ENCODE data around the gene C3.
"Not testable (repeated sequence)": the region's sequence is repeated elsewhere in the genome, so short reads cannot be mapped to it uniquely, and the experiment has no call there.

The C3 gene

DNA sequence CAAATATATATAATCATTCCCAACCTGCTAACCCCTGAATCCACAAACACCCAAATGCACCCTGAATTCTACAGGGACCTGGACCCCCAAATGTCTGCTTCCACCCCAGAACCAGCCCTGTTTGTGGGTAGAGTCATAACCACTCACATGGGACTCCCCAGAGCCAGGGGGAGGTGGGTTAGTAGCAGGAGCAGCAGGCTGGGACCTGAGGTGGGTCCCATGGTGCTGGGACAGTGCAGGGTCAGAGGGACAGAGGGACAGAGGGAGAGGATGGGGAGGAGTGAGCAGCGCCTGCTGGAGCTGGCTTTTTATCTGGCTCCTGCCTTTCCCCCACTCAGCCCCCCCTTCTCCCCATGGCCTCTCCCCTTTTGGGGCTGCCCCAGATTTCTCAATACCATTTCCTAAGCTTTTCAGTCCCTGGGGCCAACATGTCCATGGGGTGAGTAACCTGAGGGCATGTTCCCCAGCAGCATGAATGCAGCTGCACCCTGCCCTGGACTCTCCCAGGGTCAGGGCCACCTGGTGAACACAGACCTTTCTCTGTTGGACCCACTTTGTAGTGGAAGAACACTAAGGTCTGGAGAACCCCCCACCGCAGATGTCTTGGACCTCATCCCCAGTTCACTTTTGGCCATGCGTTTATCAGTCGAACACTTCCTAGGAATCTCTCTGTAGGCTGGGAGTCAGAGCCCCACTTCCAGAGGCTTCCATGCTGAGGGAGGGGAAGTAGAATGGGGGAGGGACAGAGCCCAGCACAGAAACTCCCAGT, at the start of gene C3:
Gene C3, minus strand, starts transcription at position 282 of the 769 bp plus-strand sequence. Its CDS starts 61 bp downstream, at position 221.
- DNase-seq (ENCODE audit: low read depth in 2 of 2) = no peak

GRCh38 chr19:6769006-6769619, 48.7 kb upstream of the C3 start:
- DNase-seq (ENCODE audit: low read depth in 2 of 2) = no peak

DNA sequence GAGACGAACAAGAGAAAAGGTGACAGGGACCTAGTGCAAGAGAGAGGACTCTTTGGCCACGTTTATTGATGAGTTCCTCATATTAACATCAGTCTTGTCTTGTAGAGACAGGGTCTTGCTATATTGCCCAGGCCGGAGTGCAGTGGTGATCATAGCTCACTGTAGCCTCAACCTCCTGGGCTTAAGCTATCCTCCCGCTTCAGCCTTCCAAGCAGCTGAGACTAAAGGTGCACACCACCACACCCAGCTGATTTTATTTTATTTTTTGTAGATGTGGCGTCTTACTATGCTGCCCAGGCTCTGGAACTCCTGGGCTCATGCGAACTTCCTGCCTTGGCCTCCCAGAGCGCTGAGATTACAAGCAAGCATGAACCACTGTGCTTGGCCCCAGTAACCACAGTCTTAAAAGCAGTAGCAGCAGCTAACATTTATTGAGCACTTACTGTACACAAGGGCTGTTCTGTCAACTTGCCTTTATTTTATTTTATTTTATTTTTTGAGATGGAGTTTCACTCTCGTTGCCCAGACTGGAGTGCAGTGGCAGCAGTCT, 47.9 kb upstream of the C3 start:
- no peak for DNase-seq (ENCODE audit: low read depth in 2 of 2)

DNA sequence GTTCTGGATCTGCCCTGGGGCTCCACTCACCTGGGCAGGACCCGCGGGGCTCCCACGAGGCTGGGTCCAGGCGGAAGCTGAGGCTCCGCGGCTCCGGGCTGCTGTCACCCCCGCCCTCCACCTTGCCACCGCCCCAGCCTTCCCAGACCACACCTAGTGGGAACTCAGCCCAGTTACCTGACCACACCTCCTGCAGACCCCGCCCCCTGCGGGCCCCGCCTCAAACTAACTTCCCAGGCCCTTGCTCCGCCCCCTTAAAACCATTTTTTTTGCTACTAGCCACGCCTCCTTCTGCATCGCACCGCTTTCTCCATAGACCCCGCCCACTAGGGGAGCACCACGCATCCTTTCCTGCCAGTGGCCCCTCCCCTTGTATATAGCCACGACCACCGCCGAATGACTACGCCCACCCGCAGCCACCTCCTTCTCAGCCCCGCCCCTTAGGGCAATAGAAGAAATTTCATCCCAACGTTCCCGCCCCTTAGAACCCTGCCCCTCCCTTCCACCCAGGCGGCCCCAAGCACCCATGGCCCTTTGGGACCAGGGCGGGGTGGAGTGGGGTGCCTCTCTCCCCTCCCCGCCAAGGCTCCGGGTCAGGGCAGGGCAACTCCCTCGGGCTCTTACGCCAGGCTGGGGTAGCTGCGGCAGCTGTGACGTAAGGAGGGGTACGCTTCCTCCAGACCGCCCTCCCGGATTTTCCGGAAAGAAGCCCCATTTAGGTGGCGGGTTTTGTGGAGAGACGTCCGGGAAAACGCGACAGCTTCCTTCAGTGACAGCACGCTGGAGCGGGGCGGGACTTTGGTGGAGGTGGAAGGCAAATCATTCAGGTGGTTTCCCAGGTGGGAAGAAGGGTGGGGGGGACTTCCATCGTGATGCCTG, 47.1 kb upstream of the C3 start, which contains the start of gene SH2D3A:
Gene SH2D3A, minus strand, starts transcription at position 79 of the 879 bp plus-strand sequence. CDS start 3,687 bp downstream, outside the sequence.
- DNase-seq (ENCODE audit: low read depth in 2 of 2) = peak; percentile 88 to 94

DNA sequence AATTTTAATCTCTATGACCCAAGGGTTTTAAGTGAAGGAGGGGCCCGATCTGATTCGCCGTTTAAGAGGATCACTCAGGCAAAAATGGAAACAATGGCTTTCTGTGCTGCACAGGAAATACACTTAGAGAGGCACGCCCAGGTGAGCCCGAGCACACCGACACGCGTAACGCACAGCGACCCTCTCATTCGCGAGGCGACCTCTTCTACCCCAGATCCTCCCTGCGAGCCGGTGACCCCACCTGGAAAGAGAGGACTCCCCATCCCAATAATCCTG, 46.6 kb upstream of the C3 start:
- no peak for DNase-seq (ENCODE audit: low read depth in 2 of 2)

GRCh38 chr19:6766357-6767080, 46.1 kb upstream of the C3 start:
- no peak for DNase-seq (ENCODE audit: low read depth in 2 of 2)

GRCh38 chr19:6765738-6766356, 45.4 kb upstream of the C3 start:
- DNase-seq (ENCODE audit: low read depth in 2 of 2) = no peak

DNA sequence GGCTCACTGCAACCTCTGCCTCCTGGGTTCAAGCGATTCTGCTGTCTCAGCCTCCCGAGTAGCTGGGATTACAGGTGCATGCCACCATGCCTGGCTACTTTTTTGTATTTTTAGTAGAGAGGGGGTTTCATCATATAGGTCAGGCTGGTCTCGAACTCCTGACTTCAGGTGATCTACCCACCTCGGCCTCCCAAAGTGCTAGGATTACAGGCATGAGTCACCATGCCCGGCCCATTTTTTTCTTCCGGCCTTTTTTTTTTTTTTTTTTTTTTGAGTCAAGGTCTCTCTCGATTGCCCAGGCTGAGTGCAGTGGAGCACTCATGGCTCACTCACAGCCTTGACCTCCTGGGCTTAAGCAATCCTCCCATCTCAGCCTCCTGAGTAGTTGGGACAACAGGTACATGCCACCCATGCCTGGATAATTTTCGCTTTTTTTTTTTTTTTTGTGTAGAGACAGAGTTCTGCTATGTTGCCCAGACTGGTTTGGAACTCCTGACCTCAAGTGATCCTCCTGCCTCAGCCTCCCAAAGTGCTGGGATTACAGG, 41.9 kb upstream of the C3 start:
- DNase-seq (ENCODE audit: low read depth in 2 of 2) = not testable (repeated sequence)

DNA sequence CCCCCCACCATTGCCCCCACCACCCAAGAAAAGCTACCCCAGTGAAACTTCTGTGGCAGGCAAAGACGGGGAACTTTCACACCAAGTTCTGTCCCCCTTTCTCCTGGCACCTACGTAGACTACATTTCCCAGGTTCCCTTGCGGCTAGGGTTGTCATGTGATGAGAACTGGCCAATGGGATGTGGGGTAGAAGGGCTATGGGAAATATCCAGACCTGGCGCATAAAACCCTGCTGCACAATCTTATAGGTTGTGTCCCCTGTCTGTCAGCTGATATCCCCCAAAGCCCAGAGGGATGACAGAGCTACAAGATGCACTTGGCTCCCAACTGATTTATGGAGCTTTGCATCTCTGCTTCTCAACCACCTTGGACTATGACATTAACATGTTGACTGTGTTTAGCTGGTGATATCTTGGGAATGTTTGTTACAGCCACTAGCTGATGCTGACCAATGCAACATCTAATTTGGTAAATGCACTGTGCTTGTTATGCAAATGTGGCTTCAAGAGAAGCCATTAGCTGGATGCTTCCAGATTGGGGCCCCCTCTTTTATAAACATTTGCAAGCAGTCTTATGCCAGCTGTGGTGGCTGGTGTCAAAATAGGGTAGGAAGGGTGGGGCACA, 40.7 kb upstream of the C3 start:
- no peak for DNase-seq (ENCODE audit: low read depth in 2 of 2)

DNA sequence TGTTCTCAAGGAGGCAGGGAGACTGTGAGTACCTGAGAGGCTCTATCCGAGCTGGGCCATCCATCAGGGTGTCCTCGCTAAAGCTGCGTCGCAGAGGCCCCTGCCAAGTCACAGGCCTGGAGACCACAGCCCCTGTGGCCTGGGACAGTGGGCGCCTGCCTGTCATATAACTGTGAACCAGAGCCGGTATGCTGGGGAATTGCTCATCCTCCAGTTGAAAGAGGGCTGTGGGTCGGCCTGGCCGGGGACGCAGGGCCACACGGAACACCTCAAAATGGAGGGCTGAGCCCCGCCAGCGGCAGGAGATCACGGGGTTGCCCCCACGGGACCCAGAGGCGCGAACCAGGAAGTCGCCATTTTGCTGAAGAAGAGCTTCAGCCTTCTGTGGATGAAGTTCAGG, 40.2 kb upstream of the C3 start:
- DNase-seq (ENCODE audit: low read depth in 2 of 2) = no peak

- no peak for DNase-seq (ENCODE audit: low read depth in 2 of 2)
Observed at GRCh38 chr19:6754653-6755463, 34.4 kb upstream of the C3 start.

GRCh38 chr19:6754136-6754535, 33.7 kb upstream of the C3 start:
- no peak for DNase-seq (ENCODE audit: low read depth in 2 of 2)

DNA sequence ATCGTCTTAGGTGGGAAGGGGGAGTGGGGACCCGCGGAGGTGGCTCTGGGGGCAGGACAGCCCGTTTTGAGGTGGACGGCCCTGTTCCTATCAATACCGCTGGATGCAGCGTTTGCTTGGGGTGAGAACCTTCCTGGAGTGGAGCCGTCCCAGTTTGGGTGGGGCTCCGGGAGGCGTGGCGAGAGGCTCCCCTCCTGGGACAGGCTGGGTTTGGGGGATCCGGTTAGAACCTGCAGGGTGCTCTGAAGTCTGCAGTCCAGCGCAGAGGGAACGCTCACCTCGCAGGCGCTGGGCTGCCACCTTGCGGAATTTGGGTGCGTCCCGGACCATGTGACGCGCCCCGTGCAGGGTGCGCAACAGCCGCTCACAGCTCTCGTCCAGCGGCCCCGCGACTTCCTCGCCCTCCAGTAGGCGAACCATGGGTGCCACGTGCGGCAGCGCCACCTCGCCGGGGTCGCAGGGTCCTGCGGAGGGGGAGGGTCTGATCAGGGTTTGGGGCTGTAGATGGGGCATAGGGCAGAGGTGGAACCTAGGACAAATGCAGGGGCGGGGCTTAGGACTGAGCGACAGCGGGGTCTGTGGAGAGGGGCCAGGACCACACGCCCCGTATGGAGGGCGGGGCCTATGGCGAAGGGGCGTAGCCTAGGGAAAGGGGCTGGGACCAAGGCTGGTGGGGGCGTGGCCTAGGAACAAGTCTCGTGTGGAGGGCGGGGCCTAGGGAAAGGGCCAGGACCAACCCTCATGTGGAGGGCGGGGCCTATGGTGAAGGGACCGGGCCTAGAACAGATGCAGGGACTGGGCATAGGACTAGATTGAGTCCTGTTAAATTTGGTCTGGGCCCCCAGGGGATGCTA, 33.0 kb upstream of the C3 start:
- DNase-seq (ENCODE audit: low read depth in 2 of 2) = peak; percentile 41 to 59

DNA sequence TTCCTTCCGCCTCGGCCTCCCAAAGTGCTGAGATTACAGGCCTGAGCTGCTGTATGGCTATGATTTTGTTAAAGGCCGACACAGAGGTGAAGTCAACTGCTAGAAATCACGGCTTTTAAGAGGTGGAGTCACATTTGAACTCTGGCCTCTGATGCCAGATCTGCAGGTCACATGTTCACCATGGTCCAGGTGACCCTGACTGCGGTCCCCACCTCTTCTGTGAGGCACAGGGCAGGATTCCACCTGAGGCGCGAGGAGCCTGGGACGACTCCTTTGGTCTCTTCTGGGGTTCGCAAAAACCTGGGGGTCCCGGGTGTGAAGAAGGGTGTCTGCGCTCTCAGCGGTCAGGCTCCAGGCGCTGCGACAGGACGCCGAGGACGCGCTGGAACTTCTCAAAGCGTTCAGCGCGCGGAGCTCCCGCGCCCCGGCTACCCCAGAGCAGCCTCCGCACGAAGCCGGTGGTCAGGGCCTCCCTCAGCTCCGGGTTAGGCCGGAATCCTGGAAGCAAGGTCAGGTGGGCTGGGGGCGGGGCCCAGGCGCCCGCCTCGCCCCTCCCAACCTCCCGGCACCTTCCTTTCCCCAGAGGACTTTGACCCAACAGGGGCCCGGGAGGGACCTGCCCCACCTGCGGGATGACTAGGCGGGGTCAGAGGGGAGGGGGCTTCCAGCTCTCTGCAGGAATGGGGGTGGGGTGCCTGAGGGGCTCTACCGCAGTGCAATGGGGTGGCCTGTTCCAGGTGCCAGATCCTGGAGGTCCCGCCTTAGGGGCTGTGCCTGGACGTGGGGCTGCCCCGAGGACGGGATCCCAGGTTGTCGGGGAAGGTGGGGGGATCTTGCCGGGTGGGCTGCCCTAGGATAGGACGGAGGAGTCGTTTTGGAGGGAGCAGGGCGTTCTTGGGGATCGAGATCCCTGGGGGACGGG, 32.1 kb upstream of the C3 start:
- no peak for DNase-seq (ENCODE audit: low read depth in 2 of 2)

GRCh38 chr19:6751189-6751588, 30.7 kb upstream of the C3 start:
- no peak for DNase-seq (ENCODE audit: low read depth in 2 of 2)

DNA sequence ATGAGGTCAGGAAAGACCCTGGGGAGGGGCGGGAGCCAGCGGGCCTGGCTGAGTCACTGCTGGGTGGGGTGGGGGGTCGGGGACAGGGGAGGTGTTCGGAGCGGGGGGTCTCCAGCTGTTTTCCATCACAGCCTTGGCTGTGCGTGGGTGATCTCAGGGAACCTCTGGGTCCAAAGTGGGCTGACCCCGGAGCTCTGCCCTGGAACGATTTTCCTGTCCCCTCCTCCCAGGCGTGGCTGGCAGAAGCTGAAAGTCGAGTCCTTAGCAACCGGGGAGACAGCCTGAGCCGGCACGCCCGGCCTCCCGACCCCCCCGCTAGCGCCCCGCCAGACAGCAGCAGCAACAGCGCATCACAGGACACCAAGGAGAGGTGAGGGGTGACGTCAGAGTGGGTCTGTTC, 29.6 kb upstream of the C3 start:
- no peak for DNase-seq (ENCODE audit: low read depth in 2 of 2)

GRCh38 chr19:6748543-6748942, 28.1 kb upstream of the C3 start:
- DNase-seq (ENCODE audit: low read depth in 2 of 2) = not testable (repeated sequence)

DNA sequence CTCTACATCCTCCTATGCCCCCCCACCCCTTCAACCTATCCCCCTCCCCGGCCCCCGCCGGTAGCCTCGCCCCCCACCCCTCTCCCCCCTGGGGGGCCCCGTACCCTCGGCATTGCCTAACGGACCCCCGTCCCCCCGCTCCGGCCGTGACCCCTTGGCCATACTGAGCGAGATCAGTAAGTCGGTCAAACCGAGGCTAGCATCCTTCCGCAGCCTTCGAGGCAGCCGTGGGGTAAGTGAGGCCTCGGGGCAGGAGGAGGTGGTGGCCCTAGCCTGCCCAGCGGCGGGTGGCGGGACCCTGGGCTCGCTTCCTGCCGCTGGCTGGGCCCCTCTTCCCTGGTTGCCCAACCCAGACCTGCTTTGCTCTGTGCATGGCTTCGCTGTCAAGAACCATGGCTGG, 25.5 kb upstream of the C3 start:
- DNase-seq (ENCODE audit: low read depth in 2 of 2) = no peak
